ENCODE data around the gene ATP10D.

ATP10D gene

GRCh38 chr4:47485047-47485692 lies at the start of gene ATP10D:
Gene ATP10D, plus strand, starts transcription at chr4:47485275. Its CDS starts 27,266 bp downstream, at chr4:47512541.
- Histone ChIP-seq H3K4me3 (peak within 1 kb of the TSS; percentile 59 to 75 (median 68)), H3K4me1 (peaks cover 7 to 57% (median 23%) of the 10 kb centered on the region in 10 experiments; a peak in 19 of 20 replicates), H3K9ac (peak within 1 kb of the TSS; percentile 73 to 87 (median 83)), H3K4me2 (peak within 1 kb of the TSS; percentile 72 to 97 (median 88)), H3K36me3 (no peaks in the 10 kb centered on the region), H3K27ac (peak within 1 kb of the TSS; percentile 46 to 89 (median 78); a peak in 21 of 22 replicates), H4K20me1 (no peaks in the 10 kb centered on the region), H3K9me3 (replicated peaks in 1 of 11) (peaks cover 0 to 5% (median 0%) of the 10 kb centered on the region in 11 experiments; a peak in 1 of 22 replicates), H3K27me3 (peaks cover 0 to 5% (median 0%) of the 10 kb centered on the region in 11 experiments; a peak in 1 of 22 replicates)
- TF ChIP-seq Cebpa-rat (IDR thresholded peaks at IDR 0.05) = no peak

DNA sequence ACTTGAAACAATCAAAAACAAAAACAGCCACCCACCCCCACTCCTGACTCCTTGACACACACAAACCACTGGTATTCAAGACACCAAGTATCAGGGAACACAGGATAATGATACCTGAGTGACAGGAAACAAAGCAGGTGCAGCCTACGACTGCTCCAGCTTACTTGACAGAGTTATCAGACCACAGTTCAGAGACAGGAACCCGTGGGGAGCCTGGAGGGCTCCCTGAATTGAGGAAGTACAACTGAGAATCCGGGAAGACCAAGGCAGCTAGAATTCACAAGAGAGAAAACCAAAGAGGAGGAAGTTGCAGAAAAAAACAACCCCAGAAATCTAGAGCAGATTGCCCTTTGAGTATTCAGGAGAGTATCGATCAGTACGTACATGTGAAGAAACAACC lies 42.1 kb upstream of the ATP10D start:
- Histone ChIP-seq H3K4me3 (no peak overlapping the region; a peak in 1 of 20 replicates), H3K9me3 (replicated peaks in 1 of 11) (no peaks in the 10 kb centered on the region), H3K9ac (peak overlapping the region in 5 of 11 experiments; percentile 11 to 56 (median 38); a peak in 7 of 22 replicates), H3K4me1 (peaks cover 20 to 36% (median 27%) of the 10 kb centered on the region in 10 experiments), H4K20me1 (no peaks in the 10 kb centered on the region), H3K4me2 (peak overlapping the region; percentile 40 to 89 (median 64)), H3K36me3 (0 out of 22 replicates have a peak, but pooled peaks cover 0 to 2% (median 0%) of the 10 kb centered on the region in 11 experiments), H3K27me3 (no peaks in the 10 kb centered on the region), H3K27ac (peak overlapping the region in 7 of 11 experiments; percentile 46 to 79 (median 69); a peak in 15 of 22 replicates)
- TF ChIP-seq Cebpa-rat (IDR thresholded peaks at IDR 0.05) = no peak

DNA sequence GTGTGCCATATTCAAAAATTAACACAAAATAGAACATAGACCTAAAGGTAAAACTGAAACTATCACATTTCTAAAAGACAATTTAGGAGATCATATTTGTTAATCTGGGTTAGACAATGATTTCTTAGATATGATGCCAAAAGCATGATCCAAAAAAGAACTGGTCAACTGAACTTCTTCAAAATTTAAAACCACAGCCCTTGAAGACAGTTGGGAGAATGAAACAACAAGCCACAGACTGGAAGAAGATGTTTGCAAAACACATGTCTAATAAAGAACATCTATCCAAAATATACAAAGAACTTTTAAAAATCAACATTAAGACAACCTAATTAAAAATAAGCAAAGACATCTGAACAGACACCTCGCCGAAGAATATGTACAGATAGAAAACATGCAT lies 41.0 kb upstream of the ATP10D start:
- Histone ChIP-seq H3K4me3 (no peak overlapping the region), H3K27me3 (no peaks in the 10 kb centered on the region), H3K36me3 (peaks cover 0 to 6% (median 0%) of the 10 kb centered on the region in 11 experiments; a peak in 1 of 22 replicates), H3K27ac (peak overlapping the region in 7 of 11 experiments; percentile 46 to 79 (median 69); a peak in 13 of 22 replicates), H3K4me1 (peaks cover 20 to 36% (median 27%) of the 10 kb centered on the region in 10 experiments), H3K9ac (peak overlapping the region in 2 of 11 experiments; percentile 11 to 38; a peak in 3 of 22 replicates), H4K20me1 (no peaks in the 10 kb centered on the region), H3K9me3 (replicated peaks in 1 of 11) (no peaks in the 10 kb centered on the region), H3K4me2 (peak overlapping the region; percentile 40 to 89 (median 64); a peak in 20 of 22 replicates)
- TF ChIP-seq Cebpa-rat (IDR thresholded peaks at IDR 0.05) = no peak

GRCh38 chr4:47451657-47452056 lies 33.4 kb upstream of the ATP10D start:
- Histone ChIP-seq H3K4me2 (no peak overlapping the region), H4K20me1 (no peaks in the 10 kb centered on the region), H3K4me1 (no peaks in the 10 kb centered on the region), H3K9ac (no peak overlapping the region), H3K4me3 (no peak overlapping the region), H3K27me3 (no peaks in the 10 kb centered on the region), H3K27ac (no peak overlapping the region), H3K36me3 (peaks cover 27 to 73% (median 53%) of the 10 kb centered on the region in 11 experiments), H3K9me3 (replicated peaks in 1 of 11) (no peaks in the 10 kb centered on the region)
- TF ChIP-seq Cebpa-rat (IDR thresholded peaks at IDR 0.05) = no peak

DNA sequence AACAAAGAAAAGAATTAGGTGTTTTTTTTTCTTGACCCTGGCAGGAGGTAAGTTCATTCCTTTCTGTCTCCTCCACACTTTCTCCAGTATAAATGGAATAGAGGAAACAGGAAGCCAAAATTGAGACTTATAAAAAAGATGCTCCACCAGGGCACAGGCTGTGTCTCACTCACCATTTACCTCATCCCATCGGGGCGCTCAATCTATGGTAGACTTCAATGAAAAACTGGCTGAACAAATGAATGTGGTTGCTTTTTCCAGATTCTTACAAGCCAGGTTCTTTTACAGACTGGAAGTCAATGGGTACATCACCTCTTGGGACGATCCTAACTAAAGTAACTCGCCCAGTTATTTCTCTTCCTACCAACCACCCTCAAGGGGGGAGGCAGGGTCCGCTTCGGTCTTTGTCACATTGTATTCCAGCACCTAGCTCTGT lies 22.3 kb upstream of the ATP10D start:
- Histone ChIP-seq H3K4me3 (peak overlapping the region; percentile 73 to 91 (median 80)), H3K36me3 (peaks cover 0 to 20% (median 6%) of the 10 kb centered on the region in 11 experiments; a peak in 11 of 22 replicates), H4K20me1 (no peaks in the 10 kb centered on the region), H3K27me3 (no peaks in the 10 kb centered on the region), H3K9ac (peak overlapping the region; percentile 81 to 90 (median 84)), H3K4me2 (peak overlapping the region; percentile 80 to 95 (median 91)), H3K27ac (peak overlapping the region; percentile 71 to 92 (median 86)), H3K9me3 (replicated peaks in 1 of 11) (no peaks in the 10 kb centered on the region), H3K4me1 (peaks cover 26 to 34% (median 30%) of the 10 kb centered on the region in 10 experiments)
- no peak for TF ChIP-seq Cebpa-rat (IDR thresholded peaks at IDR 0.05)

GRCh38 chr4:47463235-47463956 lies 21.7 kb upstream of the ATP10D start, which contains the start of gene COMMD8:
Gene COMMD8, minus strand, starts transcription at chr4:47463702. Its CDS starts 51 bp downstream, at chr4:47463651.
- peak within 1 kb of the TSS; percentile 71 to 92 (median 86) for H3K27ac ChIP-seq
- peaks cover 0 to 17% (median 6%) of the 10 kb centered on the region in 11 experiments; a peak in 11 of 22 replicates for H3K36me3 ChIP-seq
- no peaks in the 10 kb centered on the region for H3K27me3 ChIP-seq
- peak within 1 kb of the TSS; percentile 80 to 95 (median 91) for H3K4me2 ChIP-seq
- H3K9me3 ChIP-seq (replicated peaks in 1 of 11) = no peaks in the 10 kb centered on the region
- no peak for TF ChIP-seq Cebpa-rat (IDR thresholded peaks at IDR 0.05)
- H3K9ac ChIP-seq = peak within 1 kb of the TSS; percentile 81 to 90 (median 84)
- H3K4me1 ChIP-seq = peaks cover 26 to 34% (median 30%) of the 10 kb centered on the region in 10 experiments
- peak within 1 kb of the TSS; percentile 73 to 91 (median 80) for H3K4me3 ChIP-seq
- no peaks in the 10 kb centered on the region for H4K20me1 ChIP-seq

DNA sequence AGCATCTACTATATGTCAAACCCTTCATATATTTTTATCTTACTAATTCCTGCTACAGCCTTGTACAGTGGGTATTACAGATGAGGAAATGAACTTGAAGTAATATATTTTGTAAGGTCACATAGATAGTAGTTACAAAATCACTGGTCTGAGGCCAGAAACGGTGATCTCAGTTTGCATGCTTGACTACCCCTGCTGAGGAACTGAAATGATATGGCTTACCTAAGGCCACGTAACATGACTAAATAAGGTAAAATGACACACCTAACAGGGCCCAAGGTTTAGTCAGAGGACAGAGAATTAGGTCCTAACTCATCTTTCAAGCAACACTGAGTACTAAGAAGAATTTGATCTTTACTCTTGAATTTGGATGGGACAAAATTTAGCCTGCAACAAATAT lies 20.1 kb upstream of the ATP10D start:
- Histone ChIP-seq H4K20me1 (no peaks in the 10 kb centered on the region), H3K9ac (no peak overlapping the region), H3K4me1 (peaks cover 26 to 34% (median 30%) of the 10 kb centered on the region in 10 experiments), H3K9me3 (replicated peaks in 1 of 11) (no peaks in the 10 kb centered on the region), H3K36me3 (peaks cover 0 to 2% (median 0%) of the 10 kb centered on the region in 11 experiments; a peak in 2 of 22 replicates), H3K4me2 (peak overlapping the region in 8 of 11 experiments; percentile 8 to 94 (median 82); a peak in 10 of 22 replicates), H3K4me3 (no peak overlapping the region), H3K27ac (no peak overlapping the region), H3K27me3 (no peaks in the 10 kb centered on the region)
- TF ChIP-seq Cebpa-rat (IDR thresholded peaks at IDR 0.05) = no peak

DNA sequence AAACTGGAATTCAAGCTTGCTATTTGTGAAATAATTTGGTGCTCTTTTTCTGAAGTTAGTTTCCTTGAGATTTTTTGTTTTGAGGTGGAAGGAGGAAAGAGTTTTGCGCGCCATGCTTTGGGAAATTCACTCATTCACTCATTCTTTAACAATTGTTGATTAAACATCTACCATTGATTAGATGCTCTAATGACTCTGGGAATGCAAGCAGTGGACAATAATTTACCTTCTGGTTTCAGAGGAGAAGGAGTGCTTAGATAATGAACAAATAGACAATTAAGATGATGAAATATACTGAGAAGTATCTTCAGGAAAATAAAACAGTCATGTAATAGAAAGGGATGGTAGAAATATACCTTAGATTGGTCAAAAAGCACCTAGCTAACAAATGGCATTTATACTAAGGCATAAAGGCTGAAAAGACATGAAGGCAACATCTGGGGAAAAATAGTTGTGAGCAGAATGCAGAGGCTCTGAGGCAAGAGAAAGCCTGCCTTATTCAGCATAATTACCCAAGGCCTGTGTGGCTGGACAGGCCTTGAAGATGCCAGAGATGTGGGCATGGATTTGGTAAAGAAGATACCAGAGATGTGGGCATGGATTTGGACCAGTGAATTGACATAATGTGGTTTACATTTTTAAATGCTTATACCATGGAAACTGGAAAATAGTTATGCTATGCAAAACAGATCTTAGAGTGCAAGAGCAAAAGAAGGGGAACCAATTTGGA lies 18.9 kb upstream of the ATP10D start:
- Histone ChIP-seq H3K4me1 (peaks cover 18 to 34% (median 30%) of the 10 kb centered on the region in 10 experiments), H3K9ac (no peak overlapping the region), H3K27me3 (no peaks in the 10 kb centered on the region), H3K4me3 (no peak overlapping the region), H3K9me3 (replicated peaks in 1 of 11) (no peaks in the 10 kb centered on the region), H3K36me3 (no peaks in the 10 kb centered on the region), H4K20me1 (no peaks in the 10 kb centered on the region), H3K4me2 (peak overlapping the region in 1 of 11 experiments; percentile 87; a peak in 1 of 22 replicates), H3K27ac (no peak overlapping the region)
- TF ChIP-seq Cebpa-rat (IDR thresholded peaks at IDR 0.05) = no peak
